GM18498 (cell line): ENCODE data around the gene IL23R.

Source experiments
- ATAC-seq: cut with Tn5 transposase; IDR thresholded peaks from one replicate; pipeline ENCODE4 v1.9.1; 2021; ENCODE audit warnings: mild to moderate bottlenecking, moderate library complexity; ENCODE audit not compliant: unreplicated experiment

IL23R gene

GRCh38 chr1:67228791-67229190 lies 62.5 kb downstream of the IL23R start:
- no peak for ATAC-seq

- ATAC-seq: no peak
Observed at GRCh38 chr1:67230539-67230938, 64.3 kb downstream of the IL23R start.

- ATAC-seq: no peak
Observed at GRCh38 chr1:67236277-67236676, 70.0 kb downstream of the IL23R start.

- ATAC-seq: no peak
Observed at GRCh38 chr1:67239738-67240137, 73.5 kb downstream of the IL23R start.

- ATAC-seq: no peak
Observed at GRCh38 chr1:67241200-67241746, 75.0 kb downstream of the IL23R start.

GRCh38 chr1:67242016-67242415 lies 75.8 kb downstream of the IL23R start:
- no peak for ATAC-seq

- no peak for ATAC-seq
Observed at GRCh38 chr1:67250051-67250653, 83.9 kb downstream of the IL23R start.

- no peak for ATAC-seq
Observed at GRCh38 chr1:67256291-67257172, 90.3 kb downstream of the IL23R start.

GRCh38 chr1:67257173-67257535 lies 90.9 kb downstream of the IL23R start:
- ATAC-seq: no peak

- no peak for ATAC-seq
Observed at GRCh38 chr1:67261680-67262079, 95.4 kb downstream of the IL23R start.

GRCh38 chr1:67262735-67263134 lies 96.5 kb downstream of the IL23R start:
- no peak for ATAC-seq

- ATAC-seq: no peak
Observed at GRCh38 chr1:67264152-67264551, 97.9 kb downstream of the IL23R start.

GRCh38 chr1:67264899-67265298 lies 98.6 kb downstream of the IL23R start:
- peak; percentile 67 for ATAC-seq

- ATAC-seq: no peak
Observed at GRCh38 chr1:67269061-67269460, 102.8 kb downstream of the IL23R start.

- no peak for ATAC-seq
Observed at GRCh38 chr1:67270541-67270940, 104.3 kb downstream of the IL23R start.

GRCh38 chr1:67273591-67273990 lies 107.3 kb downstream of the IL23R start:
- no peak for ATAC-seq

GRCh38 chr1:67274623-67275325 lies 108.5 kb downstream of the IL23R start:
- ATAC-seq: peak; percentile 91

- no peak for ATAC-seq
Observed at GRCh38 chr1:67280696-67281095, 114.4 kb downstream of the IL23R start.

GRCh38 chr1:67281244-67281643 lies 115.0 kb downstream of the IL23R start:
- no peak for ATAC-seq

GRCh38 chr1:67285780-67286488 lies 119.7 kb downstream of the IL23R start:
- ATAC-seq: peak; percentile 93

- no peak for ATAC-seq
Observed at GRCh38 chr1:67290236-67290635, 124.0 kb downstream of the IL23R start.
